ENCODE measurements around the gene PFKFB3. TPM values are rescaled to one million over a fixed set of nuclear protein-coding genes. Genes with fewer than 3 reads are reported as not detected.

Gene PFKFB3
- polyA plus RNA-seq, 3 donors, result 12.2 to 101 (median 15.8) TPM

GRCh38 chr10:6161921-6162320 is 40.8 kb upstream of the PFKFB3 start:
- 97% methylated on average over 3 of the region's 3 CpGs for WGBS (ENCODE audit: insufficient coverage)
- peaks cover under 1 to 5% of the 10 kb centered on the region in 2 donors for H3K36me3 ChIP-seq (replicated peaks in 1 of 2; ENCODE audit: control insufficient read depth in 1 of 2, insufficient read depth in 2 of 2, low read length in 2 of 2)
- H3K9ac ChIP-seq (ENCODE audit: insufficient read depth, low read length, poor library complexity, severe bottlenecking), result no peak overlapping the region
- peaks cover 73% of the 10 kb centered on the region for H3K79me2 ChIP-seq (ENCODE audit: insufficient read depth, low read length)
- no peaks in the 10 kb centered on the region for H3K9me3 ChIP-seq (replicated peaks in 1 of 2; ENCODE audit: control insufficient read depth in 1 of 2, insufficient read depth in 1 of 2, low read length in 2 of 2)
- H3K4me1 ChIP-seq (ENCODE audit: control insufficient read depth in 1 of 2, insufficient read depth in 2 of 2, low read length in 2 of 2), result peaks cover 19 to 26% of the 10 kb centered on the region in 2 donors
- peak overlapping the region in 1 of 7 donors; percentile 33 for H3K27ac Mint-ChIP-seq
- no peaks in the 10 kb centered on the region for H3K9me3 Mint-ChIP-seq
- peaks cover 10% of the 10 kb centered on the region for H4K20me1 ChIP-seq (ENCODE audit: insufficient read depth, low read length)
- no peak overlapping the region for H3K27ac ChIP-seq (ENCODE audit: low read depth in 1 of 2, low read length in 2 of 2)
- peaks cover 31% of the 10 kb centered on the region for H3K4me1 Mint-ChIP-seq
- H2AFZ ChIP-seq (ENCODE audit: insufficient read depth, low read depth, low read length, poor library complexity, severe bottlenecking), result no peak overlapping the region
- H3K27me3 Mint-ChIP-seq (ENCODE audit: low read depth in 3 of 3), result no peaks in the 10 kb centered on the region
- intact Hi-C loops (cut with micrococcal nuclease), result loop anchor here in 1 of 2 donors (5.0 kb wide), 1 partner anchor 40 kb away; the partner anchor contains the start of gene PFKFB3
- H3K4me3 ChIP-seq (replicated peaks in 1 of 3; ENCODE audit: low read depth in 2 of 3, low read length in 3 of 3), result no peak overlapping the region
- no peak for TF ChIP-seq CTCF (IDR thresholded peaks at IDR 0.05)
- no peaks in the 10 kb centered on the region for H3K27me3 ChIP-seq (ENCODE audit: control insufficient read depth in 2 of 2, insufficient read depth in 2 of 2, low read length in 2 of 2)
- H3K4me3 Mint-ChIP-seq, result no peak overlapping the region
- H3K36me3 Mint-ChIP-seq, result peaks cover 17 to 18% of the 10 kb centered on the region in 2 donors
- no peak overlapping the region for H3K4me2 ChIP-seq (replicated peaks; ENCODE audit: extremely low read depth, low read length, poor library complexity, severe bottlenecking)
- DNase-seq, result no peak

GRCh38 chr10:6162589-6163356 is 40.0 kb upstream of the PFKFB3 start:
- Histone ChIP-seq H3K27me3 (ENCODE audit: control insufficient read depth in 2 of 2, insufficient read depth in 2 of 2, low read length in 2 of 2) (no peaks in the 10 kb centered on the region), H3K4me3 (replicated peaks in 1 of 3; ENCODE audit: low read depth in 2 of 3, low read length in 3 of 3) (peak overlapping the region; percentile 48 to 76 (median 56)), H3K36me3 (replicated peaks in 1 of 2; ENCODE audit: control insufficient read depth in 1 of 2, insufficient read depth in 2 of 2, low read length in 2 of 2) (peaks cover 5% of the 10 kb centered on the region in 2 donors), H3K4me2 (replicated peaks; ENCODE audit: extremely low read depth, low read length, poor library complexity, severe bottlenecking) (peak overlapping the region; percentile 77), H3K9me3 (replicated peaks in 1 of 2; ENCODE audit: control insufficient read depth in 1 of 2, insufficient read depth in 1 of 2, low read length in 2 of 2) (no peaks in the 10 kb centered on the region), H3K9ac (ENCODE audit: insufficient read depth, low read length, poor library complexity, severe bottlenecking) (peak overlapping the region; percentile 89), H3K79me2 (ENCODE audit: insufficient read depth, low read length) (peaks cover 80% of the 10 kb centered on the region), H3K27ac (ENCODE audit: low read depth in 1 of 2, low read length in 2 of 2) (peak overlapping the region; percentile 36 to 92), H2AFZ (ENCODE audit: insufficient read depth, low read depth, low read length, poor library complexity, severe bottlenecking) (peak overlapping the region; percentile 81), H4K20me1 (ENCODE audit: insufficient read depth, low read length) (peaks cover 7% of the 10 kb centered on the region), H3K4me1 (ENCODE audit: control insufficient read depth in 1 of 2, insufficient read depth in 2 of 2, low read length in 2 of 2) (peaks cover 19 to 26% of the 10 kb centered on the region in 2 donors)
- peaks cover 36% of the 10 kb centered on the region for H3K4me1 Mint-ChIP-seq
- no peaks in the 10 kb centered on the region for H3K27me3 Mint-ChIP-seq (ENCODE audit: low read depth in 3 of 3)
- intact Hi-C loops (cut with micrococcal nuclease), result loop anchor here in 1 of 2 donors (5.0 kb wide), 1 partner anchor 40 kb away; the partner anchor contains the start of gene PFKFB3
- TF ChIP-seq CTCF (IDR thresholded peaks at IDR 0.05), result no peak
- H3K27ac Mint-ChIP-seq, result peak overlapping the region; percentile 10 to 89 (median 60)
- no peaks in the 10 kb centered on the region for H3K9me3 Mint-ChIP-seq
- H3K36me3 Mint-ChIP-seq, result peaks cover 23 to 27% of the 10 kb centered on the region in 2 donors
- H3K4me3 Mint-ChIP-seq, result peak overlapping the region; percentile 71 to 73
- 100% methylated on average over 1 of the region's 12 CpGs for WGBS (ENCODE audit: insufficient coverage)
- DNase-seq, result no peak
